Caki2 (cell line): ENCODE data around the gene SEPHS2. TPM values are rescaled to one million over a fixed set of nuclear protein-coding genes. Genes with fewer than 3 reads are reported as not detected.
A peak's percentile ranks its signal among the peaks of the same experiment; 100 is the strongest.
"Not testable (repeated sequence)": the region's sequence is repeated elsewhere in the genome, so short reads cannot be mapped to it uniquely, and the experiment has no call there.

ENCODE experiments used
- DNase-seq: peaks from one replicate; pipeline ENCODE4 v3.0.0-alpha.2; 2015; ENCODE audit warnings: low read depth
- in situ Hi-C: cut with HindIII; loops from 2 replicates; pipeline ENCODE4 v1.10.0; 2016; ENCODE audit warnings: low sequenced_read_pairs, low pct_unique_long_range_greater_than_20kb, mixed read lengths
- total RNA-seq: library from RNA; depleted of rRNA; stranded (reverse); fragments of >200 nt; shearing (Covaris generic); gene quantifications from 2 replicates; pipeline ENCODE4 v1.2.3, GENCODE V29; 2014; ENCODE audit warnings: low replicate concordance

SEPHS2 gene
- total RNA-seq, 1 experiment from 2014 or later = 127 TPM

- no peak for DNase-seq
- in situ Hi-C loops = no loop called here
Observed at GRCh38 chr16:30413112-30413806, 32.4 kb downstream of the SEPHS2 start.

GRCh38 chr16:30409125-30410060 is 36.3 kb downstream of the SEPHS2 start:
- peak; percentile 87 for DNase-seq
- in situ Hi-C loops = no loop called here

- DNase-seq = no peak
- in situ Hi-C loops = no loop called here
Observed at GRCh38 chr16:30407804-30408534, 37.7 kb downstream of the SEPHS2 start.

GRCh38 chr16:30407102-30407803 is 38.4 kb downstream of the SEPHS2 start, which contains the start of gene ZNF771:
Gene ZNF771 (plus strand): TSS chr16:30407606. CDS start chr16:30408054, 448 bp downstream.
- in situ Hi-C loops = no loop called here

GRCh38 chr16:30406795-30407101 is 38.9 kb downstream of the SEPHS2 start:
- in situ Hi-C loops = no loop called here
- no peak for DNase-seq

More at GRCh38 chr16:30407102-30407803, 38.4 kb downstream of the SEPHS2 start, which contains the start of gene ZNF771:
- DNase-seq = peak; percentile 94

- no peak for DNase-seq
- in situ Hi-C loops = no loop called here
Observed at GRCh38 chr16:30401768-30402425, 43.8 kb downstream of the SEPHS2 start.

GRCh38 chr16:30399435-30400186 is 46.1 kb downstream of the SEPHS2 start:
- no peak for DNase-seq
- in situ Hi-C loops = no loop called here

GRCh38 chr16:30398661-30399434 is 46.8 kb downstream of the SEPHS2 start:
- in situ Hi-C loops = no loop called here
- DNase-seq = no peak

- no peak for DNase-seq
- in situ Hi-C loops = no loop called here
Observed at GRCh38 chr16:30397776-30398660, 47.7 kb downstream of the SEPHS2 start.

- in situ Hi-C loops = no loop called here
- DNase-seq = no peak
Observed at GRCh38 chr16:30397056-30397455, 48.6 kb downstream of the SEPHS2 start.

- DNase-seq, in situ Hi-C loops: not testable (repeated sequence)
Observed at GRCh38 chr16:30396627-30397026, 49.0 kb downstream of the SEPHS2 start.

GRCh38 chr16:30395992-30396585 is 49.6 kb downstream of the SEPHS2 start:
- no peak for DNase-seq
- in situ Hi-C loops = no loop called here

GRCh38 chr16:30395155-30395991 is 50.3 kb downstream of the SEPHS2 start, which contains the start of gene ZNF48:
Gene ZNF48 (plus strand): TSS chr16:30395420. CDS start chr16:30395795, 375 bp downstream.
- in situ Hi-C loops = no loop called here
- peak; percentile 91 for DNase-seq

- in situ Hi-C loops = no loop called here
- DNase-seq = peak; percentile 38
Observed at GRCh38 chr16:30394592-30395154, 51.0 kb downstream of the SEPHS2 start.
